IPS-18a (cell line): ENCODE measurements around the gene SPNS3.

ENCODE experiments used
- H3K27ac ChIP-seq: one replicate; pipeline ENCODE4 v1.5.1; 2013; ENCODE audit warnings: low read length
- H3K27me3 ChIP-seq: one replicate; pipeline ENCODE4 v1.6.1; 2013; ENCODE audit warnings: mild to moderate bottlenecking, low read length; ENCODE audit not compliant: control insufficient read depth, insufficient read depth
- H3K36me3 ChIP-seq: one replicate; pipeline ENCODE4 v1.6.1; 2013; ENCODE audit warnings: low read depth, low read length; ENCODE audit not compliant: control insufficient read depth
- H3K4me1 ChIP-seq: one replicate; pipeline ENCODE4 v1.6.1; 2013; ENCODE audit warnings: low read depth, low read length; ENCODE audit not compliant: control insufficient read depth
- H3K4me3 ChIP-seq: one replicate; pipeline ENCODE4 v1.5.1; 2013; ENCODE audit warnings: low read length
- H3K9ac ChIP-seq: one replicate; pipeline ENCODE4 v1.6.1; 2013; ENCODE audit warnings: mild to moderate bottlenecking, low read length, moderate library complexity
- H3K9me3 ChIP-seq: one replicate; pipeline ENCODE4 v1.6.1; 2013; ENCODE audit warnings: low read depth, low read length; ENCODE audit not compliant: control insufficient read depth

Gene SPNS3

GRCh38 chr17:4407216-4407615 lies 26.5 kb upstream of the SPNS3 start:
- Histone ChIP-seq H3K4me3 (no peak overlapping the region), H3K36me3 (no peaks in the 10 kb centered on the region), H3K27ac (no peak overlapping the region), H3K9ac (no peak overlapping the region), H3K4me1 (peaks cover 3% of the 10 kb centered on the region), H3K9me3 (no peaks in the 10 kb centered on the region), H3K27me3 (no peaks in the 10 kb centered on the region)

DNA sequence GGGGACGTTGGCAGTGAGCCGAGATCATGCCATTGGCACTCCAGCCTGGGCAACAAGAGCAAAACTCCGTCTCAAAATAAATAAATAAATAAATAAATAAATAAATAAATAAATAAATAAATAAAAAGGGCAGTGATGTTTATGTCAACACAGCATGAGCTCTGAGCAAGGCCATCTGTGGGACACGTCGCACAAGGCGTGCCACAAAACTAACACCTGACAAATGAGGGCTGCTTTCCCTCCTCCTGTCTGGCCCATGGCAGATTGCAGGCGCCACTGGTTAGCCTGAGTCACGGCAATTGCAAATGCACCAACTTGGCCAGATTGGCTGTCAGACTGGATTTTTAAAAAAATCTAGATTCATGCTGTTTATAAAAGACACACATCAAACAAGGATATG lies 25.9 kb upstream of the SPNS3 start:
- H3K4me1 ChIP-seq = peaks cover 3% of the 10 kb centered on the region
- no peaks in the 10 kb centered on the region for H3K27me3 ChIP-seq
- H3K27ac ChIP-seq = no peak overlapping the region
- no peak overlapping the region for H3K4me3 ChIP-seq
- H3K9ac ChIP-seq = no peak overlapping the region
- no peaks in the 10 kb centered on the region for H3K9me3 ChIP-seq
- no peaks in the 10 kb centered on the region for H3K36me3 ChIP-seq

- H3K9ac ChIP-seq = no peak overlapping the region
- peaks cover 3% of the 10 kb centered on the region for H3K4me1 ChIP-seq
- H3K27ac ChIP-seq = no peak overlapping the region
- H3K27me3 ChIP-seq = no peaks in the 10 kb centered on the region
- H3K4me3 ChIP-seq = no peak overlapping the region
- no peaks in the 10 kb centered on the region for H3K9me3 ChIP-seq
- H3K36me3 ChIP-seq = no peaks in the 10 kb centered on the region
Observed at GRCh38 chr17:4409659-4410058, 24.1 kb upstream of the SPNS3 start.

- no peak overlapping the region for H3K9ac ChIP-seq
- H3K36me3 ChIP-seq = no peaks in the 10 kb centered on the region
- H3K9me3 ChIP-seq = no peaks in the 10 kb centered on the region
- no peak overlapping the region for H3K4me3 ChIP-seq
- no peaks in the 10 kb centered on the region for H3K27me3 ChIP-seq
- H3K4me1 ChIP-seq = no peaks in the 10 kb centered on the region
- H3K27ac ChIP-seq = no peak overlapping the region
Observed at GRCh38 chr17:4411201-4411600, 22.5 kb upstream of the SPNS3 start.

DNA sequence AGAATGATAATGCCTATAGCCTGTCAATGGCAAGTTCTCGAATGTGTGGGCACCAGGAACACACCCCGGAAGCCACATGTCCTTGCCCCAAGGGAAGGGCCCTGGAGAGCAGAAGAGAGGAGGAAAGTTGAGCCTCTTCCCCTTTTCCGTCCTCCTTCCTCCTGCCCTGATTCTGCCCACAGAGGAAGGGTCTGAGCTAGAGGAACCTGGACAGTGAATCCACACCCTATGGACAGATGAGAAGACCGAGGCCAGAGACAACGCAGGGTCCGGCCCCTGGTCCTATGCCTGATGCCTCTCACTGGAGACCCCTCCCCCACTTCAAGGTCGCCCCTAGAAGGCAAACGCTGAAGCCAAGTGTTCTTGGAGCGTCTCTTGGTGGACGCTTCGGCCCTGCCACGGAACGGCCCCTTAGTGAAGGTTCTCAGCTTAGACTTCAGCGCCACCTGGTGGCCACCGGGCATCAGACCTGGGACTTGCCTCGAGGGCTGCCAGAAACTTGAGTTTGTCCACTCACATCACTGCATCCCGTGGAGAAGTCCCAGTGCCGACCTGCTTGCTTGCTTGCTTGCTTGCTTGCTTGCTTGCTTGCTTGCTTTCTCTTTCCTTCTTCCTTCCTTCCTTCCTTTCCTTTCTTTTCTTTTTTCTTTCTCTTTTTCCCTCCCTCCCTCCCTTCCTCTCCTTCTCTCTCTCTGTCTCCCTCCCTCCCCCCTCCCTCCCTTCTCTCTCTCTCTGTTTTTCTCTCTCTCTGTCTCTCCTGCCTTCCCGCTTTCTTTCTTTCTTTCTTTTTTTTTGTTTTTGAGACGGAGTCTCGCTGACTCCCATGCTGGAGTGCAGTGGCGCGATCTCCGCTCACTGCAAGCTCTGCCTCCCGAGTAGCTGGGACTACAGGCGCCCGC lies 20.6 kb upstream of the SPNS3 start:
- no peak overlapping the region for H3K4me3 ChIP-seq
- no peaks in the 10 kb centered on the region for H3K27me3 ChIP-seq
- H3K9me3 ChIP-seq = no peaks in the 10 kb centered on the region
- H3K9ac ChIP-seq = no peak overlapping the region
- no peak overlapping the region for H3K27ac ChIP-seq
- H3K4me1 ChIP-seq = no peaks in the 10 kb centered on the region
- H3K36me3 ChIP-seq = no peaks in the 10 kb centered on the region

DNA sequence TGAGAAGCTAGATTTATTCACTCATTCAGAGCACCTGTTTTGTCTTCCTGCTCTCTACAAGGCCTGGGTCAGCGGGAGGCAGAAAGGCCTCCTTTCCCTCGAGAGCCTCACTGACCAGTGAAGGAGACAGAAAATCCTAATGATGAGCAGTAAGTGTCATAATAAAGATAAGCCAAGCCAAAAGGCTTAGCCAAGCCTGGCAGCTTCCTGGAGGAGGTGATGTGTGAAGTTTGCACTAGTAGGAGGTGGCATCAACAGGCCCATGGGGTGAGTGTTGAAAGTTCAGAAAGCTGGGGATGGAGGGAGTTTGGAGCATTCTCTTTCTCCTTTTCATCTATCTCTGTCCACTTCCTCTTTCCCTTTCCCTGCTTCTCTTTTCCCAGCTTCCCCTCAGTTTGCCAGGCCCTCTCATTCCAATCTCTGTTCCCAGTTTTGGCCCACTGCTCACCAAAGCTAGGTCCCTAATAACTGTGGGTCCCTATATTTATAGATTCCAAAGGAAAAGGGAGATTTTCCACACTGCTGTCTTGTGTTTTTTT lies 16.5 kb upstream of the SPNS3 start:
- Histone ChIP-seq H3K4me3 (no peak overlapping the region), H3K27ac (no peak overlapping the region), H3K36me3 (no peaks in the 10 kb centered on the region), H3K9ac (no peak overlapping the region), H3K27me3 (no peaks in the 10 kb centered on the region), H3K4me1 (no peaks in the 10 kb centered on the region), H3K9me3 (no peaks in the 10 kb centered on the region)

DNA sequence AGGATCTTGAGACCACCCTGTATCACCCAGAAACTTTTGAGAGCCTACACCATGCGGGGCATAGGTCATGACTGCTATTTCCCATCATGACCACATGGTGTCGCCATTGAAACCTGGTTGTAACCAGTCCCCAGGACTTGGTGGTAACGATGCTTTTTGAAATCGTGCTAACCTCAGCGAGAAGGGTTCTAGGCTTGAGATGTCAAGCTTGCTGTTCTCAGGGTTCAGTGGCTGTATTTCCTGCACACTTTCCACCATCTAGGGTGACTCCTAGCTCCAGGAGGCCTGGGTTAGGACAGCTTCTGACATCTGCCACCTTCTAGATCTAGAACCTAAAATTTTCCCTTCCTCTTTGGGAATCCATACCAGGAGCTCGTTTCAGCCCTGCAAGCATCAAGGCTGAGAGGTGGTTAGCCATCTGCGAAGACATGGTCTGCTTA lies 13.0 kb upstream of the SPNS3 start:
- Histone ChIP-seq H3K9ac (no peak overlapping the region), H3K36me3 (no peaks in the 10 kb centered on the region), H3K9me3 (no peaks in the 10 kb centered on the region), H3K4me1 (no peaks in the 10 kb centered on the region), H3K27ac (no peak overlapping the region), H3K27me3 (no peaks in the 10 kb centered on the region), H3K4me3 (no peak overlapping the region)

GRCh38 chr17:4422864-4423263 lies 10.9 kb upstream of the SPNS3 start:
- Histone ChIP-seq H3K9me3 (no peaks in the 10 kb centered on the region), H3K27ac (no peak overlapping the region), H3K4me1 (no peaks in the 10 kb centered on the region), H3K27me3 (no peaks in the 10 kb centered on the region), H3K4me3 (no peak overlapping the region), H3K9ac (no peak overlapping the region), H3K36me3 (no peaks in the 10 kb centered on the region)

DNA sequence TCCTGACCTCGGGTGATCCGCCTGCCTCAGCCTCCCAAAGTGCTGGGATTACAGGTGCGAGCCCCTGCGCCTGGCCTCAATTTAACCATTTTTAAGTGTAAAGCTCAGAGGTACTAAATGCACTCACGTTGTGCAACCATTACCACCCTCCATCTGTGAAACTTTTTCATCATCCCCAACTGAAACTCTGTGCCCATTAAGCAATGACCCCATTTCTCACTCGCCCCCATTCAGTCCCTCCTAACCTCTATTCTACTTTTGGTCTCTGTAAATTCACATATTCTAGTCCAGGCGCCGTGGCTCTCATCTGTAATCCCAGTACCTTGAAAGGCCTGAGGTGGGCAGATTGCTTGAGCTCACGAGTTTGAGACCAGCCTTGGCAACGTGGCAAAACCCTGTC lies 8.3 kb upstream of the SPNS3 start:
- Histone ChIP-seq H3K27me3 (no peaks in the 10 kb centered on the region), H3K27ac (no peak overlapping the region), H3K9me3 (no peaks in the 10 kb centered on the region), H3K36me3 (no peaks in the 10 kb centered on the region), H3K4me1 (no peaks in the 10 kb centered on the region), H3K4me3 (no peak overlapping the region), H3K9ac (no peak overlapping the region)

DNA sequence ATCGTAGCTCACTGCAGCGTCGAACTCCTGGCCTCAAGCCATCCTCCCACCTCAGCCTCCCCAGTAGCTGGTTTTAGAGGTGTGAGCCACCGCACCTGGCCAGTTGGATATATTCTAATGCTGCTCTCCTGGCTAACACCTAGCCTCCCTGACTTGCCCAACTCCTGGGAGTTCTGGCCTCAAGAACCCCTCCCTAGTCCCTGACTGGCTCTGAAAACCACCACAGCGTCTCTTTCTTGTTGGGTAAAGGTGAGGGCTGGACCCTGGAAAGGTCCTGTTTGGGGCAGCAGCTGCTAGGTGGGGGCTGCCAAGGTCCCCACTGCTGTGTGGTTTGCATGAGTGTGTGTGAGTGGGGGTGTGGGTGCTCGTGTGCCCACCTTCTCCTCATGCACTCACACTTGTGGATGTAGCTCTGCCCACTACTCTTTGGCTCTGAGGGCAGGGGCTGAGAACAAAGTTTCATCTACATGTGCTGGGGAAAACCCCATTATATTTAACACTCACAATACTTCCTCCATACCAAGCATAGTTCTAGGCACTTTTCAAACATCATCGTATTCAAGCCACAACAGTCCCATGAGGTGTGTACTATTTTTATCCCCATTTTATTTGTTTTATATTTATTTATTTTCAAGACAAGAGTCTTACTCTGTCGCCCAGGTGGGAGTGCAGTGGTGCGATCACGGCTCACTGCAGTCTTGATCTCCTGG lies 7.1 kb upstream of the SPNS3 start:
- Histone ChIP-seq H3K9ac (no peak overlapping the region), H3K9me3 (no peaks in the 10 kb centered on the region), H3K27ac (no peak overlapping the region), H3K36me3 (no peaks in the 10 kb centered on the region), H3K4me3 (no peak overlapping the region), H3K27me3 (no peaks in the 10 kb centered on the region), H3K4me1 (no peaks in the 10 kb centered on the region)

- no peaks in the 10 kb centered on the region for H3K4me1 ChIP-seq
- no peaks in the 10 kb centered on the region for H3K9me3 ChIP-seq
- no peak overlapping the region for H3K4me3 ChIP-seq
- H3K27me3 ChIP-seq = no peaks in the 10 kb centered on the region
- H3K27ac ChIP-seq = no peak overlapping the region
- no peaks in the 10 kb centered on the region for H3K36me3 ChIP-seq
- no peak overlapping the region for H3K9ac ChIP-seq
Observed at GRCh38 chr17:4427505-4427904, 6.2 kb upstream of the SPNS3 start.
